HG03097 (cell line): ENCODE data around the gene KIF26B.

Experiments used
- ATAC-seq: cut with Tn5 transposase; IDR thresholded peaks from one replicate; pipeline ENCODE4 v1.9.1; 2021; ENCODE audit not compliant: unreplicated experiment, low FRiP score

The KIF26B gene

DNA sequence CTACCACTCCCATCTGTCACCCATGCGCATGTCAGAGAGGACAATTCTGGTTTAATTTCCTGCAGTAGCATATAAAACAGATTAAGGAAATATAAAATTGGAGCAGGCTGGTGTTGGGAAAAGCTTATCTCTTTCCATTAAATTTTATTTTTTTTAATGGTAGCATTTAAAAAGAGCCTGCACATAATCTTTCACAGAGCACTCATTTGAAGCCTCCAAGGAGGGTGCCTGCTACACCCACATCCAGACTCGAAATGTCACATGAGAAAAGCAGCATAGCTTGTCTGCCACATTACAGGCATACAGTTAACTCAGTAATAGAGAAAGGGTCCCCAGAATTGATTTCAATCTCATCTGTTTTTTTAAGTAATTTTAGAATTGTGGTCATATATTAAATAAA lies 599.0 kb downstream of the KIF26B start:
- ATAC-seq, result no peak

DNA sequence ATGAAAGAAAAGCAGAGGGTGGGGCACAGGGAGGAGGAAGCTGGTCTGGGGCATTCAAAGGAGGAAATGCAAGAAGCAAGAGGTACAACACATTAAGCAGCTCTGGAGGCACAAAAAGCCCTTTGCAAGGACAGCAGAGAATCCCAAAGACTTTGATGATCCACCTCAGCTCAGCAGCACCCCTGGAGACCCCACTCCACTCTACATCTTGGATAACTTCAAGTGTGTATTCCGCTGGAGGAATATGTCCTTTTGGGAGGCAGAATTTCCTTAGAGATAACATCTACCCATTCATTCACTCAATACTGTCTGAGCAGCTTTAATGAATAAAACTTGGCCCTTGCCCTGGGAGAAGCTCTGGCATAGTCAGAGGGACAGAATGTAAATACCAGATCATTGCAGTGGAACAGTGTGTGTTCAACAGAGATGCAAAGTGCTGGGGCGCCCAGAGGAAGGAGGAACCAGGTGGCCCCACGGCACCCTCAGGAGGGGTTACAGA lies 599.7 kb downstream of the KIF26B start:
- no peak for ATAC-seq
